ENCODE results near the gene LSM2. TPM values are rescaled to one million over a fixed set of nuclear protein-coding genes. Genes with fewer than 3 reads are reported as not detected.
A peak's percentile ranks its signal among the peaks of the same experiment; 100 is the strongest.

The LSM2 gene
- total and polyA plus RNA-seq, 9 of the 15 experiments (the other 6 are each of a cell fraction or from before 2014, with no cell fraction given) = 154 to 407 (median 223) TPM

DNA sequence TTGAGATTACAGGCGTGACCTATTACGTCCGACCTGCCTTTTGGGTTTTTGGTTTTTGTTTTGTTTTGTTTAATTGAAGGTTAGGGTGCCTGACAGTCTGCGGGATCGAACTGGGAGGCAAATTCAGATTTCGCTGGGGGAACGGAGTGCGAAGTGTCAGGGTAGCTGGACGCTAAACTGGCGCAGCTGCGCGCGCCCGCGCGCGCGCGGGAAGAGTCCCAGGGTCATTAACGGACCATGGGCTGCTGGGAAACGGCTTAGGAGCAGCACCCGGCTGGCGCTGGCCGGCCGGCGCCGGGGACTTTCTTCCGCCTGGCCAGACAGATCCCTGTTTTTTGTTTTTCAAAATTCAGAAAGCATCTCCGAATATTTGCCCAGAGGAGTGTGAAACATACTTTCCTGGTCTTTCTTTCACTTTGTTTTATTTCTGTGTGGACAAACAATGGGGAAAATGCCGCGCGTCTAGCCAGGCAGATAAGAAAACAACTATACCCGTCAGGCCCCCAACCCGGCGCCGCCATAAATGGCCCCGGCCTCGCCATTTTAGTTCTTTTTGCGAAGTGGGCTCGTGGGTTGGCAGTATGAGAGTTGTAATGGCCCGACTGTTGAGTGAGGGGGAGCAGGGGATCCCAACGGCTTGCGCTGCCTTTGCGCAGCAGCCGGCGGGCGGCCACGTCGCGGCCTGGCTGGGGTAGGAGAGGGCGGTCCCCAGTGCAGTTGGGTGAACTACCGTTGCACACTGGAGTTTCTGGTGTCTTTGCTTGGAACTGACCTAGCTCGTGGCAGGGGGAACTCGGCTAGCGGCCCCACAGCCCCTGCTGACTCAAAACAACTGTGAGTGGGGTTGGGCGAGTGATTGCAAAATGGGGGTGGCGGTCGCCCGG is 27.8 kb upstream of the LSM2 start (continued):
- TF ChIP-seq, protein P1, sequence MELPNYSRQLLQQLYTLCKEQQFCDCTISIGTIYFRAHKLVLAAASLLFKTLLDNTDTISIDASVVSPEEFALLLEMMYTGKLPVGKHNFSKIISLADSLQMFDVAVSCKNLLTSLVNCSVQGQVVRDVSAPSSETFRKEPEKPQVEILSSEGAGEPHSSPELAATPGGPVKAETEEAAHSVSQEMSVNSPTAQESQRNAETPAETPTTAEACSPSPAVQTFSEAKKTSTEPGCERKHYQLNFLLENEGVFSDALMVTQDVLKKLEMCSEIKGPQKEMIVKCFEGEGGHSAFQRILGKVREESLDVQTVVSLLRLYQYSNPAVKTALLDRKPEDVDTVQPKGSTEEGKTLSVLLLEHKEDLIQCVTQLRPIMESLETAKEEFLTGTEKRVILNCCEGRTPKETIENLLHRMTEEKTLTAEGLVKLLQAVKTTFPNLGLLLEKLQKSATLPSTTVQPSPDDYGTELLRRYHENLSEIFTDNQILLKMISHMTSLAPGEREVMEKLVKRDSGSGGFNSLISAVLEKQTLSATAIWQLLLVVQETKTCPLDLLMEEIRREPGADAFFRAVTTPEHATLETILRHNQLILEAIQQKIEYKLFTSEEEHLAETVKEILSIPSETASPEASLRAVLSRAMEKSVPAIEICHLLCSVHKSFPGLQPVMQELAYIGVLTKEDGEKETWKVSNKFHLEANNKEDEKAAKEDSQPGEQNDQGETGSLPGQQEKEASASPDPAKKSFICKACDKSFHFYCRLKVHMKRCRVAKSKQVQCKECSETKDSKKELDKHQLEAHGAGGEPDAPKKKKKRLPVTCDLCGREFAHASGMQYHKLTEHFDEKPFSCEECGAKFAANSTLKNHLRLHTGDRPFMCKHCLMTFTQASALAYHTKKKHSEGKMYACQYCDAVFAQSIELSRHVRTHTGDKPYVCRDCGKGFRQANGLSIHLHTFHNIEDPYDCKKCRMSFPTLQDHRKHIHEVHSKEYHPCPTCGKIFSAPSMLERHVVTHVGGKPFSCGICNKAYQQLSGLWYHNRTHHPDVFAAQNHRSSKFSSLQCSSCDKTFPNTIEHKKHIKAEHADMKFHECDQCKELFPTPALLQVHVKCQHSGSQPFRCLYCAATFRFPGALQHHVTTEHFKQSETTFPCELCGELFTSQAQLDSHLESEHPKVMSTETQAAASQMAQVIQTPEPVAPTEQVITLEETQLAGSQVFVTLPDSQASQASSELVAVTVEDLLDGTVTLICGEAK (IDR thresholded peaks at IDR 0.05) = peak; percentile 67
- TF ChIP-seq, protein P1 (CRISPR knock-in tag; IDR thresholded peaks at IDR 0.05) = no peak
- TF ChIP-seq BCOR (IDR thresholded peaks at IDR 0.05) (peak; percentile 95), ETV6 (IDR thresholded peaks at IDR 0.05; ENCODE audit: borderline replicate concordance in 1 of 2, low read depth in 2 of 2, low read length in 1 of 2) (peak in 1 of 2 experiments; percentile 49; a peak in 1 of 4 replicates), ETV6 (CRISPR knock-in tag; IDR thresholded peaks at IDR 0.05; ENCODE audit: borderline replicate concordance) (peak; percentile 47; the same call in 1 of the 2 replicates), ZNF408 (CRISPR knock-in tag; IDR thresholded peaks at IDR 0.05; ENCODE audit: low read depth) (no peak), PHF20 (IDR thresholded peaks at IDR 0.05; ENCODE audit: partially characterized antibody) (no peak), ZNF589 (CRISPR knock-in tag; IDR thresholded peaks at IDR 0.05; ENCODE audit: low read depth) (peak; percentile 99), HIVEP1 (CRISPR knock-in tag; IDR thresholded peaks at IDR 0.05) (peak; percentile 89), NR1H2 (CRISPR knock-in tag; IDR thresholded peaks at IDR 0.05) (peak; percentile 96; the same call in 1 of the 2 replicates), PCBP1 (IDR thresholded peaks at IDR 0.05; ENCODE audit: low read depth, low read length, poor library complexity, severe bottlenecking) (peak; percentile 93), ZKSCAN8 (CRISPR knock-in tag; IDR thresholded peaks at IDR 0.05) (no peak), RBM17 (IDR thresholded peaks at IDR 0.05; ENCODE audit: borderline replicate concordance, low read depth, low read length) (no peak), SMARCB1 (IDR thresholded peaks at IDR 0.05; ENCODE audit: insufficient read length, low read depth) (no peak), ZNF395 (CRISPR knock-in tag; IDR thresholded peaks at IDR 0.05) (no peak)
- TF ChIP-seq, protein P2, sequence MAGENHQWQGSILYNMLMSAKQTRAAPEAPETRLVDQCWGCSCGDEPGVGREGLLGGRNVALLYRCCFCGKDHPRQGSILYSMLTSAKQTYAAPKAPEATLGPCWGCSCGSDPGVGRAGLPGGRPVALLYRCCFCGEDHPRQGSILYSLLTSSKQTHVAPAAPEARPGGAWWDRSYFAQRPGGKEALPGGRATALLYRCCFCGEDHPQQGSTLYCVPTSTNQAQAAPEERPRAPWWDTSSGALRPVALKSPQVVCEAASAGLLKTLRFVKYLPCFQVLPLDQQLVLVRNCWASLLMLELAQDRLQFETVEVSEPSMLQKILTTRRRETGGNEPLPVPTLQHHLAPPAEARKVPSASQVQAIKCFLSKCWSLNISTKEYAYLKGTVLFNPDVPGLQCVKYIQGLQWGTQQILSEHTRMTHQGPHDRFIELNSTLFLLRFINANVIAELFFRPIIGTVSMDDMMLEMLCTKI (IDR thresholded peaks at IDR 0.05; ENCODE audit: partially characterized antibody) = no peak
